SK-N-SH (cell line): ENCODE data around the gene TPRA1. TPM values are rescaled to one million over a fixed set of nuclear protein-coding genes. Genes with fewer than 3 reads are reported as not detected.

ENCODE experiments used
- CTCF ChIA-PET: fragments of 300-600, 350-600 bp; formaldehyde crosslinking; extraction: SDS; loops from one replicate; lab custom pipeline; 2021; lab: Yijun Ruan, JAX
- POLR2A ChIA-PET: fragments of 350-600 bp; sonication (Branson Sonifier 250); formaldehyde crosslinking; extraction: SDS; loops from one replicate; lab custom pipeline; 2020; ENCODE audit warnings: antibody characterized with exemption, inconsistent platforms; lab: Yijun Ruan, JAX
- DNase-seq: peaks from one replicate; pipeline ENCODE4 v3.0.0; 2012
- H2AFZ ChIP-seq: fragments of 200-600 bp; sonication (generic); 2 replicates; pipeline ENCODE4 v1.8.1; 2016; ENCODE audit warnings: antibody characterized with exemption, mild to moderate bottlenecking, low read depth
- H3F3A ChIP-seq: fragments of 200-600 bp; sonication (generic); replicated peaks from 2 replicates; pipeline ENCODE3; 2016; ENCODE audit warnings: antibody characterized with exemption, mild to moderate bottlenecking; ENCODE audit not compliant: insufficient read depth
- H3K27ac ChIP-seq, 2 experiments: fragments of 200-500 bp in 1 of 2; fragments of 200-600 bp in 1 of 2; sonication (Bioruptor generic) in 1 of 2; sonication (generic), shearing (Covaris generic) in 1 of 2; 2 replicates each; pipeline versions ENCODE4 v1.5.1 to v1.6.1; 2014 to 2016; ENCODE audit warnings: low read depth in 2 of 2, inconsistent platforms in 1 of 2, low read length in 1 of 2, mild to moderate bottlenecking in 1 of 2, mixed read lengths in 1 of 2
- H3K27me3 ChIP-seq: fragments of 200-600 bp; sonication (generic), shearing (Covaris generic); 2 replicates; pipeline ENCODE4 v1.6.1; 2016; ENCODE audit warnings: mixed run types; ENCODE audit not compliant: insufficient read depth
- H3K36me3 ChIP-seq, 2 experiments: fragments of 200-500 bp in 1 of 2; fragments of 200-600 bp in 1 of 2; sonication (Bioruptor generic) in 1 of 2; sonication (generic) in 1 of 2; replicated peaks in 1 of 2; 2 replicates each; pipeline versions ENCODE3 to v1.5.1; 2014 to 2016; ENCODE audit warnings: low read length in 1 of 2, mild to moderate bottlenecking in 1 of 2; ENCODE audit not compliant: insufficient read depth in 2 of 2, control insufficient read depth in 1 of 2
- H3K4me1 ChIP-seq, 2 experiments: fragments of 200-500 bp in 1 of 2; fragments of 200-600 bp in 1 of 2; sonication (Bioruptor generic) in 1 of 2; sonication (generic), shearing (Covaris generic) in 1 of 2; 2 replicates each; pipeline versions ENCODE4 v1.5.1 to v1.6.1; 2014 to 2016; ENCODE audit warnings: low read depth in 1 of 2, low read length in 1 of 2, mixed run types in 1 of 2; ENCODE audit not compliant: insufficient read depth in 2 of 2, control insufficient read depth in 1 of 2
- H3K4me2 ChIP-seq: fragments of 200-600 bp; sonication (generic), shearing (Covaris generic); 2 replicates; pipeline ENCODE4 v1.6.1; 2017; ENCODE audit warnings: mixed run types
- H3K4me3 ChIP-seq, 2 experiments: fragments of 200-500 bp in 1 of 2; fragments of 200-600 bp in 1 of 2; sonication (Bioruptor generic) in 1 of 2; sonication (generic), shearing (Covaris generic) in 1 of 2; 2 replicates each; pipeline versions ENCODE4 v1.5.1 to v1.8.1; 2014 to 2016; ENCODE audit warnings: low read depth in 2 of 2, inconsistent platforms in 1 of 2, low read length in 1 of 2, mild to moderate bottlenecking in 1 of 2, mixed read lengths in 1 of 2, moderate library complexity in 1 of 2
- H3K79me2 ChIP-seq: fragments of 200-600 bp; sonication (generic); 2 replicates; pipeline ENCODE4 v1.8.1; 2017; ENCODE audit warnings: mild to moderate bottlenecking; ENCODE audit not compliant: insufficient read depth
- H3K9ac ChIP-seq: fragments of 200-600 bp; sonication (generic); 2 replicates; pipeline ENCODE4 v1.6.1; 2017; ENCODE audit warnings: mixed run types
- H3K9me2 ChIP-seq: fragments of 200-600 bp; sonication (generic); 2 replicates; pipeline ENCODE4 v1.6.1; 2017; ENCODE audit warnings: mixed run types
- H3K9me3 ChIP-seq: fragments of 200-600 bp; sonication (generic); 2 replicates; pipeline ENCODE4 v1.6.1; 2017; ENCODE audit warnings: mixed run types, mild to moderate bottlenecking, moderate library complexity
- H4K20me1 ChIP-seq: fragments of 200-600 bp; sonication (generic); 2 replicates; pipeline ENCODE4 v1.6.1; 2017; ENCODE audit warnings: mild to moderate bottlenecking, mixed run types; ENCODE audit not compliant: insufficient read depth
- CHD2 ChIP-seq: fragments of 150-350 bp; IDR thresholded peaks from 2 replicates; pipeline ENCODE4 v1.6.1; 2018; ENCODE audit warnings: low read length; ENCODE audit not compliant: partially characterized antibody
- EP300 ChIP-seq, 2 experiments: IDR thresholded peaks; 2 replicates each; pipeline versions ENCODE4 v1.4.0 to v1.6.1; 2012; ENCODE audit warnings: borderline replicate concordance in 1 of 2, low read depth in 1 of 2, low read length in 1 of 2
- EZH2phosphoT487 ChIP-seq: fragments of 200-600 bp; sonication (generic); IDR thresholded peaks from 2 replicates; pipeline ENCODE4 v1.6.1; 2017; ENCODE audit warnings: low read depth, mixed run types, mild to moderate bottlenecking, antibody characterized with exemption, moderate library complexity, borderline replicate concordance
- FOSL2 ChIP-seq: IDR thresholded peaks from 2 replicates; pipeline ENCODE4 v1.4.0; 2012; ENCODE audit warnings: low read depth, mild to moderate bottlenecking, moderate library complexity, borderline replicate concordance
- FOXM1 ChIP-seq: IDR thresholded peaks from 2 replicates; pipeline ENCODE4 v1.4.0; 2012; ENCODE audit warnings: low read depth, mild to moderate bottlenecking
- GABPA ChIP-seq: IDR thresholded peaks from 2 replicates; pipeline ENCODE4 v1.4.0; 2012; ENCODE audit warnings: low read depth, mild to moderate bottlenecking
- GATA2 ChIP-seq: sonication (generic); formaldehyde crosslinking; IDR thresholded peaks from 2 replicates; pipeline ENCODE4 v1.5.0; 2020; ENCODE audit warnings: mild to moderate bottlenecking, missing genetic modification reagents
- NFIC ChIP-seq: IDR thresholded peaks from 2 replicates; pipeline ENCODE4 v1.4.0; 2012; ENCODE audit warnings: borderline replicate concordance
- NRF1 ChIP-seq: IDR thresholded peaks from 2 replicates; pipeline ENCODE4 v1.6.1; 2012; ENCODE audit warnings: low read depth, mild to moderate bottlenecking, low read length
- PBX3 ChIP-seq: IDR thresholded peaks from 2 replicates; pipeline ENCODE4; 2012
- POLR2AphosphoS5 ChIP-seq: IDR thresholded peaks from 2 replicates; pipeline ENCODE4 v1.6.1; 2012; ENCODE audit warnings: low read depth, low read length
- RAD21 ChIP-seq: IDR thresholded peaks from 2 replicates; pipeline ENCODE4 v1.6.1; 2012; ENCODE audit warnings: mild to moderate bottlenecking, low read length
- REST ChIP-seq: IDR thresholded peaks from 2 replicates; pipeline ENCODE4 v1.6.1; 2012; ENCODE audit warnings: mild to moderate bottlenecking, low read depth, low read length, moderate library complexity
- RFX5 ChIP-seq: IDR thresholded peaks from 2 replicates; pipeline ENCODE4 v1.6.1; 2012; ENCODE audit warnings: mild to moderate bottlenecking, improper control_type of control experiment, low read length
- TEAD4 ChIP-seq: IDR thresholded peaks from 2 replicates; pipeline ENCODE4 v1.4.0; 2012; ENCODE audit warnings: mild to moderate bottlenecking, borderline replicate concordance; ENCODE audit not compliant: insufficient read depth
- USF2 ChIP-seq: fragments of 150-350 bp; IDR thresholded peaks from 2 replicates; pipeline ENCODE4 v1.6.1; 2017; ENCODE audit warnings: antibody characterized with exemption, low read length, low read depth, borderline replicate concordance
- ZBTB33 ChIP-seq: IDR thresholded peaks from 2 replicates; pipeline ENCODE4 v1.4.0; 2012; ENCODE audit warnings: low read depth, borderline replicate concordance
- WGBS: methylation state at CpG from one replicate; pipeline ENCODE4 v1.1.6; 2017; ENCODE audit warnings: low lambda C conversion rate; 5-methylcytosine and 5-hydroxymethylcytosine counted together
- polyA plus RNA-seq, 3 experiments: library from polyadenylated mRNA; depleted of rRNA; stranded (reverse); fragments of >200 nt; gene quantifications; 2 replicates each; pipeline ENCODE4 v1.2.3, GENCODE V29; 2012
- TF ChIP-seq, protein P1 (sequence below): IDR thresholded peaks from 2 replicates; pipeline ENCODE4 v1.4.0; 2012; ENCODE audit warnings: low read depth

The TPRA1 gene
- polyA plus RNA-seq, 1 of the 3 experiments (the other 2 are of a cell fraction) = 26.3 TPM

DNA sequence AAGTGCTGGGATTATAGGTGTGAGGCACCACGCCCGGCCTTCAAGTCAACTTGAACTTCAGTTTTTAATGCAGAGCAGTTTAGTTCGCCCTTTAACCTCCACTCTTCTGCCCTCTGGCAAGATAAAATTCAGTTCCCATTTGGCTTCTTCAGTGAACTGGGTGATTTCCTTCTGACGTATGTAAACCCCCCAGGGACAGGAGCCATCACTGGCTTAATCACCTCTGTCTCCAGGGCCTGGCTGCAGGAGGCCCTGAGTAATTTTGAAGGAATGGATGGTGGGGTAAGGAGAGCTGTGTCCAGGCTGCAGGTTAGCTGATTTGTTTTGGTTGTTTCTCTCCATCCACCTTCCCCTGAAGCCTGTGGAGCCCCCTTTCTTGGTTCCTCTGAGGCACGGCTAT is 19.6 kb upstream of the TPRA1 start:
- Histone ChIP-seq H3F3A (no peaks in the 10 kb centered on the region), H2AFZ (no peak overlapping the region), H3K9ac (no peak overlapping the region), H4K20me1 (no peaks in the 10 kb centered on the region), H3K4me3 (no peak overlapping the region), H3K27me3 (no peaks in the 10 kb centered on the region), H3K27ac (no peak overlapping the region), H3K9me3 (no peaks in the 10 kb centered on the region), H3K36me3 (peaks cover 6 to 57% of the 10 kb centered on the region in 2 experiments), H3K9me2 (no peaks in the 10 kb centered on the region), H3K79me2 (no peaks in the 10 kb centered on the region; the same call in none of the 2 replicates), H3K4me2 (no peak overlapping the region), H3K4me1 (peaks cover 0 to 3% of the 10 kb centered on the region in 2 experiments; a peak in 1 of 4 replicates)
- DNase-seq = no peak
- no peak for TF ChIP-seq PBX3
- TF ChIP-seq NRF1 = no peak
- TF ChIP-seq GATA2 (CRISPR knock-in tag) = no peak
- TF ChIP-seq, protein P1, sequence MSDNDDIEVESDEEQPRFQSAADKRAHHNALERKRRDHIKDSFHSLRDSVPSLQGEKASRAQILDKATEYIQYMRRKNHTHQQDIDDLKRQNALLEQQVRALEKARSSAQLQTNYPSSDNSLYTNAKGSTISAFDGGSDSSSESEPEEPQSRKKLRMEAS = no peak
- TF ChIP-seq ZBTB33 = no peak
- no peak for TF ChIP-seq EZH2phosphoT487
- TF ChIP-seq FOSL2 = no peak
- TF ChIP-seq NFIC = no peak
- TF ChIP-seq FOXM1 = no peak
- TF ChIP-seq EP300 (IDR thresholded peaks at IDR 0.05; ENCODE audit: borderline replicate concordance in 1 of 2, low read depth in 1 of 2, low read length in 1 of 2) = no peak
- no peak for TF ChIP-seq RAD21
- no peak for TF ChIP-seq USF2
- TF ChIP-seq TEAD4 = no peak
- 90% methylated on average over 5 of the region's 5 CpGs for WGBS
- POLR2A ChIA-PET = no interaction called here
- CTCF ChIA-PET = interaction anchor here (1.5 to 1.7 kb wide), 3 partner anchors 14 to 362 kb away, joined by 4 to 6 read pairs (median 4); no protein-coding TSS in a partner anchor

GRCh38 chr3:127608362-127608718 is 17.8 kb upstream of the TPRA1 start:
- no peaks in the 10 kb centered on the region for H3K9me2 ChIP-seq
- H3K36me3 ChIP-seq = peaks cover 6 to 54% of the 10 kb centered on the region in 2 experiments
- H3F3A ChIP-seq = no peaks in the 10 kb centered on the region
- H3K9ac ChIP-seq = no peak overlapping the region
- no peaks in the 10 kb centered on the region for H4K20me1 ChIP-seq
- ChIA-PET CTCF (interaction anchor here (1.0 to 1.5 kb wide), 2 partner anchors 16 to 363 kb away, joined by 3 to 4 read pairs; no protein-coding TSS in a partner anchor), POLR2A (no interaction called here)
- H3K4me2 ChIP-seq = no peak overlapping the region
- no peaks in the 10 kb centered on the region; a peak in 1 of 4 replicates for H3K4me1 ChIP-seq
- H3K79me2 ChIP-seq = no peaks in the 10 kb centered on the region; the same call in 1 of the 2 replicates
- H3K27me3 ChIP-seq = no peaks in the 10 kb centered on the region
- H3K9me3 ChIP-seq = no peaks in the 10 kb centered on the region
- no peak overlapping the region for H3K4me3 ChIP-seq
- DNase-seq = no peak
- no peak overlapping the region for H3K27ac ChIP-seq
- no peak overlapping the region for H2AFZ ChIP-seq
- 95% methylated on average over 14 of the region's 14 CpGs for WGBS
- TF ChIP-seq REST (no peak), GABPA (no peak), NRF1 (no peak), CHD2 (no peak), POLR2AphosphoS5 (no peak), ZBTB33 (no peak), RFX5 (no peak)
